Gastroesophageal sphincter (tissue), 4 donors: ENCODE data around the gene CASKIN1. TPM values are rescaled to one million over a fixed set of nuclear protein-coding genes. Genes with fewer than 3 reads are reported as not detected.
A peak's percentile ranks its signal among the peaks of the same experiment; 100 is the strongest.

ENCODE experiments used
- ATAC-seq: fragments of 150-250 bp; one replicate; pipeline ENCODE4 v1.9.1; 2016; ENCODE audit warnings: mild to moderate bottlenecking, moderate library complexity
- H3K27ac ChIP-seq, 4 donors: fragments of 200-600 bp; sonication (generic) in 3 of 4; 1 replicate in 3 of 4; 2 replicates in 1 of 4; pipeline ENCODE4 v1.5.1; 2016 to 2019
- H3K27me3 ChIP-seq: fragments of 200-600 bp; sonication (generic); one replicate; pipeline ENCODE4 v1.5.1; 2019
- H3K36me3 ChIP-seq, 2 donors: fragments of 200-600 bp; sonication (generic); one replicate each; pipeline ENCODE4 v1.5.1; 2019; ENCODE audit warnings: control low read depth in 1 of 2
- H3K4me1 ChIP-seq, 3 donors: fragments of 200-600 bp; sonication (generic); 1 replicate in 2 of 3; 2 replicates in 1 of 3; pipeline ENCODE4 v1.5.1; 2016 to 2019; ENCODE audit warnings: control low read depth in 2 of 3
- H3K4me3 ChIP-seq, 2 donors: fragments of 200-600 bp; sonication (generic); one replicate each; pipeline ENCODE4 v1.5.1; 2019; ENCODE audit warnings: mild to moderate bottlenecking in 1 of 2, moderate library complexity in 1 of 2
- H3K9me3 ChIP-seq, 3 donors: fragments of 200-600 bp; sonication (generic); one replicate each; pipeline ENCODE4 v1.5.1; 2017 to 2019; ENCODE audit warnings: control low read depth in 2 of 3
- EP300 ChIP-seq: sonication (generic); formaldehyde crosslinking; IDR thresholded peaks from one replicate; pipeline ENCODE4 v1.6.1; 2017; ENCODE audit warnings: antibody characterized with exemption, mild to moderate bottlenecking
- POLR2A ChIP-seq, 2 donors: fragments of 450-650 bp; IDR thresholded peaks; one replicate each; pipeline ENCODE4 v1.6.1; 2017; ENCODE audit warnings: antibody characterized with exemption in 2 of 2, mild to moderate bottlenecking in 2 of 2, moderate library complexity in 1 of 2
- POLR2AphosphoS5 ChIP-seq: sonication (generic); formaldehyde crosslinking; IDR thresholded peaks from one replicate; pipeline ENCODE4 v1.6.1; 2017; ENCODE audit warnings: antibody characterized with exemption
- WGBS, 2 donors: methylation state at CpG; one replicate each; pipeline ENCODE4 v1.1.5; 2018; ENCODE audit warnings: low coverage in 1 of 2; 5-methylcytosine and 5-hydroxymethylcytosine counted together
- total RNA-seq, 4 donors: library from RNA; depleted of rRNA; stranded (reverse); fragments of >200 nt; gene quantifications; one replicate each; pipeline ENCODE4 v1.1.0, GENCODE V29; 2016
- TF ChIP-seq, protein P1 (sequence below), 4 experiments: fragments of 200-600 bp in 2 of 4; fragments of 450-650 bp in 2 of 4; sonication (generic) in 1 of 4; IDR thresholded peaks; one replicate each; pipeline ENCODE4 v1.5.1; 2017 to 2019; ENCODE audit warnings: antibody characterized with exemption in 4 of 4, mild to moderate bottlenecking in 2 of 4, moderate library complexity in 2 of 4

Gene CASKIN1, protein sequence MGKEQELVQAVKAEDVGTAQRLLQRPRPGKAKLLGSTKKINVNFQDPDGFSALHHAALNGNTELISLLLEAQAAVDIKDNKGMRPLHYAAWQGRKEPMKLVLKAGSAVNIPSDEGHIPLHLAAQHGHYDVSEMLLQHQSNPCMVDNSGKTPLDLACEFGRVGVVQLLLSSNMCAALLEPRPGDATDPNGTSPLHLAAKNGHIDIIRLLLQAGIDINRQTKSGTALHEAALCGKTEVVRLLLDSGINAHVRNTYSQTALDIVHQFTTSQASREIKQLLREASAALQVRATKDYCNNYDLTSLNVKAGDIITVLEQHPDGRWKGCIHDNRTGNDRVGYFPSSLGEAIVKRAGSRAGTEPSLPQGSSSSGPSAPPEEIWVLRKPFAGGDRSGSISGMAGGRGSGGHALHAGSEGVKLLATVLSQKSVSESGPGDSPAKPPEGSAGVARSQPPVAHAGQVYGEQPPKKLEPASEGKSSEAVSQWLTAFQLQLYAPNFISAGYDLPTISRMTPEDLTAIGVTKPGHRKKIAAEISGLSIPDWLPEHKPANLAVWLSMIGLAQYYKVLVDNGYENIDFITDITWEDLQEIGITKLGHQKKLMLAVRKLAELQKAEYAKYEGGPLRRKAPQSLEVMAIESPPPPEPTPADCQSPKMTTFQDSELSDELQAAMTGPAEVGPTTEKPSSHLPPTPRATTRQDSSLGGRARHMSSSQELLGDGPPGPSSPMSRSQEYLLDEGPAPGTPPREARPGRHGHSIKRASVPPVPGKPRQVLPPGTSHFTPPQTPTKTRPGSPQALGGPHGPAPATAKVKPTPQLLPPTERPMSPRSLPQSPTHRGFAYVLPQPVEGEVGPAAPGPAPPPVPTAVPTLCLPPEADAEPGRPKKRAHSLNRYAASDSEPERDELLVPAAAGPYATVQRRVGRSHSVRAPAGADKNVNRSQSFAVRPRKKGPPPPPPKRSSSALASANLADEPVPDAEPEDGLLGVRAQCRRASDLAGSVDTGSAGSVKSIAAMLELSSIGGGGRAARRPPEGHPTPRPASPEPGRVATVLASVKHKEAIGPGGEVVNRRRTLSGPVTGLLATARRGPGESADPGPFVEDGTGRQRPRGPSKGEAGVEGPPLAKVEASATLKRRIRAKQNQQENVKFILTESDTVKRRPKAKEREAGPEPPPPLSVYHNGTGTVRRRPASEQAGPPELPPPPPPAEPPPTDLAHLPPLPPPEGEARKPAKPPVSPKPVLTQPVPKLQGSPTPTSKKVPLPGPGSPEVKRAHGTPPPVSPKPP (N-terminal part only)
- total RNA-seq: under 1 TPM in 2 of 4 donors, not detected in 2; 0.27 to 0.35 TPM

DNA sequence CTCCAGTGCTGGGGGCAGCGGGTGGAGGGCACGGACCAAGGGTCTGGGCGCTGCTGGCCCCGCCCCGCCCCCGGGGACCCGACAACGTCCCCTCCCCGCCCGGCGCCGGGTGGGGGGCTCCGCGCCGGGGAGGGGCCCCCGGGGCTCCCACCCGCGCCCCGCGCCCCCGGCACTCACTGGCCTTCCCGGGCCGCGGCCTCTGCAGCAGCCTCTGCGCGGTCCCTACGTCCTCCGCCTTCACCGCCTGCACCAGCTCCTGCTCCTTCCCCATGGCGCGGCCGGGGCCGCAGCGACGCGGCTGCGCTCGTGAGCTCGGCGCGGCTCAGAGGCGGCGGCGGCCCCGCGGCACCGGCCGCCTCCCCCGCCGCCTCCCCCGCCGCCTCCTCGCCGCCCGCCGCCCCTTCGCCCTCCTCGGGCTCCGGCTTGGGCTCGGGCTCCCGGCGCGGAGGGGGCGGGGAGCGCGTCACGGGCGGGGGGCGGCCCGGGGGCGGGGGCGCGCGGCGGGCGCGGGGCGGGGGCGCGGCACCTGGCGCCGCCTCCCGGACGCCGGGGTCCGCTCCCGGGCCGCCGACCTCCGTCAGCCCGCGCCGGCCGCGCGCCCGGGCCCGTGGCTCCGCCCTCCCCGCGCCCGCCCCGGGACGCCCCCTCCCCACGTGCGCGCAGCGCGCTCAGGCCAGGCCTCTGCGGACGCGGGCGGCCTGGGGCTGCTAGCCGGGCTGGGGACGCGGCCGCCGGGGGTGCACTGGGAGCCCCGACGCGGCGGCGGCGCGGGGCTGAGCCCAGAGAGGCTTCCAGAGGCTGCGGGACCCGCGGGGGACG, at the start of gene CASKIN1:
CASKIN1 (minus strand) TSS at position 444 of the 819 bp plus-strand sequence; CDS start at position 271, 173 bp downstream.
- Histone ChIP-seq H3K27ac (no peak within 1 kb of the TSS), H3K9me3 (no peaks in the 10 kb centered on the region), H3K27me3 (peaks cover 61% of the 10 kb centered on the region), H3K36me3 (no peaks in the 10 kb centered on the region), H3K4me1 (peaks cover 0 to 22% (median 9%) of the 10 kb centered on the region in 3 donors), H3K4me3 (peak within 1 kb of the TSS in 1 of 2 donors; percentile 58)
- 0% methylated on average over 1 of the region's 129 CpGs; no CpG with 5 or more reads in 1 of the 2 donors for WGBS, 2 donors
- ATAC-seq: peak; percentile 48
- TF ChIP-seq, protein P1, sequence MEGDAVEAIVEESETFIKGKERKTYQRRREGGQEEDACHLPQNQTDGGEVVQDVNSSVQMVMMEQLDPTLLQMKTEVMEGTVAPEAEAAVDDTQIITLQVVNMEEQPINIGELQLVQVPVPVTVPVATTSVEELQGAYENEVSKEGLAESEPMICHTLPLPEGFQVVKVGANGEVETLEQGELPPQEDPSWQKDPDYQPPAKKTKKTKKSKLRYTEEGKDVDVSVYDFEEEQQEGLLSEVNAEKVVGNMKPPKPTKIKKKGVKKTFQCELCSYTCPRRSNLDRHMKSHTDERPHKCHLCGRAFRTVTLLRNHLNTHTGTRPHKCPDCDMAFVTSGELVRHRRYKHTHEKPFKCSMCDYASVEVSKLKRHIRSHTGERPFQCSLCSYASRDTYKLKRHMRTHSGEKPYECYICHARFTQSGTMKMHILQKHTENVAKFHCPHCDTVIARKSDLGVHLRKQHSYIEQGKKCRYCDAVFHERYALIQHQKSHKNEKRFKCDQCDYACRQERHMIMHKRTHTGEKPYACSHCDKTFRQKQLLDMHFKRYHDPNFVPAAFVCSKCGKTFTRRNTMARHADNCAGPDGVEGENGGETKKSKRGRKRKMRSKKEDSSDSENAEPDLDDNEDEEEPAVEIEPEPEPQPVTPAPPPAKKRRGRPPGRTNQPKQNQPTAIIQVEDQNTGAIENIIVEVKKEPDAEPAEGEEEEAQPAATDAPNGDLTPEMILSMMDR (IDR thresholded peaks at IDR 0.05): no peak
- TF ChIP-seq EP300 (no peak), POLR2A (IDR thresholded peaks at IDR 0.05) (no peak), POLR2AphosphoS5 (no peak)

DNA sequence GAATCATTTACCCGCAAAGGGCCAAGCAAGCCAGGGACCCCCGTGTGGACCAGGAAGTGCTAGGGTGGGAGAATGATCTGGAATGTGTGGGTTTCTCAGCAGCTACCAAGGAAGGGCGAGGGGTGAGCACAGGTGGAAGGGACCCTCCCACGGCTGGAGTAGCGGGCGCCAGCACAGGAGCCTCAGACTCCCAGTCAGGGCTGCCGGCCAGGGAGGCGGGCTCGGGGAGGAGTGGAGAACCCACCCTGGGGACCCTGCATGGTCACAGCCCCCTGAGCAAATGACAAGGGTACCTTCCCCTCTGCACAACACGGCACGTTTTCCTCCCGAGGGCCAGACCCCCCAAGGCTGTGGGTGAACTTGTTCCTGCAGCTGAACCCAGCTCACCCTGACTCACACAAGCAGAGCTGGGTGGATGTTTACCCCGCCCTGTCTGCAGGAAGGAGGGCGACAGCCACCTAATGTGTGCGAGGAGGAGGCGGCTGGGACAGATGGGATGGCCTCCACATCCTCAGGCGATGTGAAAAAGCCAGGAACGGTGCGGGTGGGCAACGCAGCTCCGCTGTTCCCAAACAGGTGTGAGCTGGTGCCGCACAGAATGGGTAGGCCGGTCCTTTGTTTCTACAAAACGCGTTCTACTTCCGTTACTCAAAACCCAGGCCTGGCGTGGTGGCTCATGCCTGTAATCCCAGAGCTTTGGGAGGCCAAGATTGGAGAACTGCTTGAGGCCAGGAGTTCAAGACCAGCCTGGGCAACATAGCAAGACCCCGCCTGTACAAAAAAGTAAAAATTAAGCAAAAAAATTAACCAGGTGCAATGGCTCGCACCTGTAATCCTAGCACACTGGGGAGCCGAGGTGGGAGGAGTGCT, 48.8 kb upstream of the CASKIN1 start:
- no peaks in the 10 kb centered on the region for H3K9me3 ChIP-seq
- ATAC-seq: no peak
- H3K4me3 ChIP-seq: no peak overlapping the region
- H3K36me3 ChIP-seq: peaks cover 0 to 69% of the 10 kb centered on the region in 2 donors
- no peaks in the 10 kb centered on the region for H3K27me3 ChIP-seq
- no peak overlapping the region for H3K27ac ChIP-seq
- 91% methylated on average over 5 of the region's 30 CpGs; no CpG with 5 or more reads in 1 of the 2 donors for WGBS, 2 donors
- H3K4me1 ChIP-seq: peaks cover under 1 to 20% (median 2%) of the 10 kb centered on the region in 3 donors
- TF ChIP-seq POLR2A (IDR thresholded peaks at IDR 0.05): no peak
- no peak for TF ChIP-seq POLR2AphosphoS5
- TF ChIP-seq EP300: no peak
- TF ChIP-seq, protein P1 (IDR thresholded peaks at IDR 0.05): no peak

DNA sequence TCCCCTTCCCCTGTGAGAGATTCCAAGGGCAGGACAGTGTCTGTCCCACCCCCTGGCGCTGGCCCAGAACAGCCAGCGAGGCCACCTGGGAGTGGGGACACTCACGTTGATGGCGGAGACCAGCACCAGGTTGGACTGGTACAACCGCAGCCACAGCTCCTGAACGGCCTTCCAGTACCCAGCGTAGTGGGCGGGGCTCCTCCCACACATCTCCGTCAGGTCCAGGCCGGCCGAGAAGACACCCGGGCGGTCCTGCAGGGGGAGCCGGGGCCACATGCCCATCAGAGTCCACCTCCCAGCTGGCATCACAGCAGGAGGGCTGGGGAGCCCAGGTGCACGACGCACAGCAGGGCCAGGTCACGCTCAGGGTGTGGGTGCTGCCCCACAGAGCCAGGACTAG, 47.9 kb upstream of the CASKIN1 start:
- Histone ChIP-seq H3K4me3 (no peak overlapping the region), H3K27ac (no peak overlapping the region), H3K36me3 (peaks cover 0 to 76% of the 10 kb centered on the region in 2 donors), H3K4me1 (peaks cover 0 to 12% (median 0%) of the 10 kb centered on the region in 3 donors), H3K9me3 (no peaks in the 10 kb centered on the region), H3K27me3 (no peaks in the 10 kb centered on the region)
- TF ChIP-seq EP300 (no peak), POLR2A (IDR thresholded peaks at IDR 0.05) (no peak), POLR2AphosphoS5 (no peak)
- TF ChIP-seq, protein P1 (IDR thresholded peaks at IDR 0.05): no peak
- no peak for ATAC-seq
- WGBS, 2 donors: 60% methylated on average over 2 of the region's 17 CpGs; no CpG with 5 or more reads in 1 of the 2 donors
